Adrenal gland (tissue), 19 donors: Measurements from ENCODE around the gene BCAS2. TPM values are rescaled to one million over a fixed set of nuclear protein-coding genes. Genes with fewer than 3 reads are reported as not detected.

Experiments used
- DNase-seq, 7 donors: peaks; one replicate each; pipeline ENCODE4 v3.0.0-alpha.2; 2019 to 2020
- H3K27ac ChIP-seq, 5 donors: fragments of 200-600 bp; sonication (generic) in 4 of 5; 1 replicate in 3 of 5; 2 replicates in 2 of 5; pipeline versions ENCODE4 v1.5.1 to v1.8.0; 2016 to 2020; ENCODE audit warnings: mild to moderate bottlenecking in 1 of 5
- H3K27me3 ChIP-seq: fragments of 200-600 bp; 2 replicates; pipeline ENCODE4 v1.8.0; 2021
- H3K36me3 ChIP-seq, 2 donors: fragments of 200-600 bp; replicated peaks in 1 of 2; 1 replicate in 1 of 2; 2 replicates in 1 of 2; pipeline versions ENCODE4 v1.5.1 to v1.8.0; 2018 to 2022
- H3K4me1 ChIP-seq, 2 donors: fragments of 200-600 bp; replicated peaks in 1 of 2; 1 replicate in 1 of 2; 2 replicates in 1 of 2; pipeline versions ENCODE4 v1.5.1 to v1.8.0; 2018 to 2021
- H3K4me3 ChIP-seq, 4 donors: fragments of 200-600 bp; sonication (generic) in 3 of 4; one replicate each; pipeline ENCODE4 v1.5.1; 2016 to 2018
- H3K9me3 ChIP-seq, 3 donors: fragments of 200-600 bp; sonication (generic) in 1 of 3; replicated peaks in 1 of 3; 1 replicate in 2 of 3; 2 replicates in 1 of 3; pipeline versions ENCODE4 v1.5.1 to v1.8.0; 2016 to 2021
- CTCF ChIP-seq, 6 experiments: fragments of 450-650 bp in 4 of 6; fragments of 200-600 bp in 2 of 6; sonication (generic) in 1 of 6; IDR thresholded peaks; 1 replicate in 5 of 6; 2 replicates in 1 of 6; pipeline versions ENCODE4 v1.5.1 to v1.8.0; 2016 to 2021; ENCODE audit warnings: antibody characterized with exemption in 6 of 6, mild to moderate bottlenecking in 2 of 6, moderate library complexity in 1 of 6
- POLR2A ChIP-seq, 2 donors: fragments of 450-650 bp; IDR thresholded peaks; one replicate each; pipeline ENCODE4 v1.6.1; 2017; ENCODE audit warnings: antibody characterized with exemption in 2 of 2, mild to moderate bottlenecking in 2 of 2, moderate library complexity in 1 of 2
- WGBS, 4 donors: extraction: QIAGEN DNeasy Blood & Tissue Kit in 2 of 4; methylation state at CpG; one replicate each; pipeline versions ENCODE4 v1.1.5 to v1.1.7; 2013 to 2017; 5-methylcytosine and 5-hydroxymethylcytosine counted together
- intact Hi-C, 2 donors: fragments of 100-400 bp; cut with DNase I; formaldehyde crosslinking; loops; one replicate each; pipeline versions ENCODE4 v1.14.1 to v1.15.0; 2022 to 2023
- long read RNA-seq, 10 donors: library from polyadenylated mRNA in 3 of 10; unstranded in 2 of 10; stranded (forward) in 1 of 10; transcript quantifications; one replicate each; pipeline ENCODE4 v2.0.0 and lab custom pipeline, GENCODE V29; 2021 to 2026
- polyA plus RNA-seq, 3 donors: library from polyadenylated mRNA; stranded (reverse); fragments of 200-250 nt in 2 of 3; fragments of 350-450 nt in 1 of 3; fragmentation: Illumina TruSeq in 1 of 3; extraction: RNeasy Lipid Tissue Mini Kit (QIAGEN cat#74804) in 1 of 3; gene quantifications; one replicate each; pipeline ENCODE4 v1.2.3, GENCODE V29; 2013 to 2014
- total RNA-seq, 9 donors: library from RNA; depleted of rRNA in 4 of 9; stranded (reverse); fragments of >200 nt in 4 of 9; fragments of 120-200 nt in 1 of 9; fragmentation: NEBNext Ultra II Directional in 1 of 9; extraction: Animal tissue kit (Norgen Biotek cat#: 25700) in 1 of 9; gene quantifications; one replicate each; pipeline versions ENCODE4 v1.1.0 to v1.2.4, GENCODE V29; 2013 to 2023
- donor health status: healthy with polysubstance abuse.
- donor health status: Bipolar disorder and iron deficiency.
- donor health status: DM: yes; HTN: yes; CAD: no.
- donor health status: DM: no; HTN: no; CAD: no.
- donor health status: DM: no; HTN: no; CAD: no.
- donor health status: DM: yes; HTN: yes; CAD: no.

BCAS2 gene
- total RNA-seq = 10 to 100 TPM; 15.5 to 65.6 (median 34.9) TPM
- 10 to 100 TPM; 17.8 to 83.5 (median 21.0) TPM for polyA plus RNA-seq
- long read RNA-seq, donor 1, transcript BCAS2-201 (7 exons, 1,299 nt) = major isoform, 20 of 21 reads
- long read RNA-seq, donor 1, partial matches to known transcripts = 0 of 21 reads
- long read RNA-seq, donor 1, other reads (novel, unspliced or antisense) = 0 of 21 reads
- long read RNA-seq, donor 2, transcript BCAS2-201 (7 exons, 1,299 nt) = major isoform, 20 of 20 reads
- long read RNA-seq, donor 2, partial matches to known transcripts = 0 of 20 reads
- long read RNA-seq, donor 2, other reads (novel, unspliced or antisense) = 0 of 20 reads
- long read RNA-seq, donor 3, transcript BCAS2-201 (7 exons, 1,299 nt) = major isoform, 29 of 29 reads
- long read RNA-seq, donor 3, partial matches to known transcripts = 0 of 29 reads
- long read RNA-seq, donor 3, other reads (novel, unspliced or antisense) = 0 of 29 reads
- long read RNA-seq, donor 4, transcript BCAS2-201 (7 exons, 1,299 nt) = major isoform, 36 of 38 reads
- long read RNA-seq, donor 4, partial matches to known transcripts = 1 of 38 reads
- long read RNA-seq, donor 4, other reads (novel, unspliced or antisense) = 1 of 38 reads
- long read RNA-seq, donor 5, transcript BCAS2-201 (7 exons, 1,299 nt) = major isoform, 28 of 29 reads
- long read RNA-seq, donor 5, partial matches to known transcripts = 0 of 29 reads
- long read RNA-seq, donor 5, other reads (novel, unspliced or antisense) = 1 of 29 reads
- long read RNA-seq, donor 6, transcript BCAS2-201 (7 exons, 1,299 nt) = major isoform, 34 of 40 reads
- long read RNA-seq, donor 6, partial matches to known transcripts = 2 of 40 reads
- long read RNA-seq, donor 6, other reads (novel, unspliced or antisense) = 0 of 40 reads
- long read RNA-seq, donor 7, transcript BCAS2-201 (7 exons, 1,299 nt) = major isoform, 13 of 13 reads
- long read RNA-seq, donor 7, partial matches to known transcripts = 0 of 13 reads
- long read RNA-seq, donor 7, other reads (novel, unspliced or antisense) = 0 of 13 reads
- long read RNA-seq, donor 8, transcript BCAS2-201 (7 exons, 1,299 nt) = major isoform, 27 of 27 reads
- long read RNA-seq, donor 8, partial matches to known transcripts = 0 of 27 reads
- long read RNA-seq, donor 8, other reads (novel, unspliced or antisense) = 0 of 27 reads
- long read RNA-seq, donor 9, transcript BCAS2-201 (7 exons, 1,299 nt) = major isoform, 27 of 32 reads
- long read RNA-seq, donor 9, partial matches to known transcripts = 5 of 32 reads
- long read RNA-seq, donor 9, other reads (novel, unspliced or antisense) = 0 of 32 reads
- long read RNA-seq, donor 10, transcript BCAS2-201 (7 exons, 1,299 nt) = major isoform, 9 of 9 reads
- long read RNA-seq, donor 10, partial matches to known transcripts = 0 of 9 reads
- long read RNA-seq, donor 10, other reads (novel, unspliced or antisense) = 0 of 9 reads

GRCh38 chr1:114581335-114582287 is at the start of gene BCAS2:
Gene BCAS2, minus strand, starts transcription at chr1:114581615. Its CDS starts 24 bp downstream, at chr1:114581591.
- WGBS, 4 donors = 5 to 11% (median 6%) methylated on average over 29 to 40 of the region's 40 CpGs
- no peak for TF ChIP-seq CTCF (IDR thresholded peaks at IDR 0.05)
- TF ChIP-seq POLR2A (IDR thresholded peaks at IDR 0.05) = peak; percentile 89 to 98
- H3K27ac ChIP-seq = peak within 1 kb of the TSS; percentile 30 to 92 (median 87)
- peak; percentile 96 to 100 (median 99) for DNase-seq
- H3K36me3 ChIP-seq = peaks cover 0 to 14% of the 10 kb centered on the region in 2 donors
- peak within 1 kb of the TSS; percentile 17 to 87 (median 54) for H3K4me3 ChIP-seq
- H3K27me3 ChIP-seq = no peaks in the 10 kb centered on the region
- intact Hi-C loops = no loop called here
- H3K9me3 ChIP-seq = no peaks in the 10 kb centered on the region
- H3K4me1 ChIP-seq = peaks cover 5 to 22% of the 10 kb centered on the region in 2 donors

- no peak for TF ChIP-seq POLR2A (IDR thresholded peaks at IDR 0.05)
- no peak for TF ChIP-seq CTCF (IDR thresholded peaks at IDR 0.05)
- no peak overlapping the region for H3K4me3 ChIP-seq
Measured at GRCh38 chr1:114627107-114627506, 45.7 kb upstream of the BCAS2 start.

GRCh38 chr1:114623364-114623763 is 41.9 kb upstream of the BCAS2 start:
- intact Hi-C loops = no loop called here
- 89 to 93% (median 91%) methylated on average over 5 of the region's 5 CpGs for WGBS, 4 donors
- Histone ChIP-seq H3K27ac (no peak overlapping the region), H3K4me1 (no peaks in the 10 kb centered on the region), H3K36me3 (no peaks in the 10 kb centered on the region), H3K4me3 (no peak overlapping the region), H3K27me3 (no peaks in the 10 kb centered on the region), H3K9me3 (no peaks in the 10 kb centered on the region)
- TF ChIP-seq POLR2A (IDR thresholded peaks at IDR 0.05) (no peak), CTCF (IDR thresholded peaks at IDR 0.05) (no peak)
- DNase-seq = no peak

More at GRCh38 chr1:114627107-114627506, 45.7 kb upstream of the BCAS2 start:
- intact Hi-C loops = no loop called here
- Histone ChIP-seq H3K36me3 (no peaks in the 10 kb centered on the region), H3K27ac (peak overlapping the region in 1 of 5 donors; percentile 2), H3K9me3 (peaks cover 0 to 3% (median 0%) of the 10 kb centered on the region in 3 donors), H3K4me1 (no peaks in the 10 kb centered on the region), H3K27me3 (no peaks in the 10 kb centered on the region)
- no peak for DNase-seq
- 27 to 50% (median 36%) methylated on average over 2 of the region's 2 CpGs for WGBS, 4 donors
